ENCODE measurements around the gene FAM162A.

DNA sequence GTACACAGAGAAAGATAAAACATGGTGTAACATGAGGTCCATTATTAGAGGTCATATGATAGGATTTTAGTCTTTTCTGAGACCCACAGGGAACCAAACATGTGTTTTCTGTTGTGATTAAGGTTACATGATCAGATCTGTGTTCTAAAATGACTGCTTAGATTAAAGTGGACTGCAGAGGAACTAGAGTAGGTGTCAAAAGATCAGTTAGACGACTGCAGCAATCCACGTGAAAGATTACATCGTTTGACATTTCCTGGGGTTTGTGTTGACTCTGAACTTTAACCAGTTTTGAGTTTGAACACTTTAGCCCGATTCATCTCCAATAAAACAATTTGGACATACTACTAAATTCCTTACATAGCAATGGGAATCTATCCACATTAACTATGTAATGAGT is 6.0 kb upstream of the FAM162A start:
- TF ChIP-seq SP1 (IDR thresholded peaks at IDR 0.05) (no peak), TAF1 (conservative IDR thresholded peaks at IDR 0.05) (no peak), EGR1 (IDR thresholded peaks at IDR 0.05; ENCODE audit: low read depth in 2 of 2) (no peak), REST (IDR thresholded peaks at IDR 0.05) (no peak)
- TF ChIP-seq, protein P1, sequence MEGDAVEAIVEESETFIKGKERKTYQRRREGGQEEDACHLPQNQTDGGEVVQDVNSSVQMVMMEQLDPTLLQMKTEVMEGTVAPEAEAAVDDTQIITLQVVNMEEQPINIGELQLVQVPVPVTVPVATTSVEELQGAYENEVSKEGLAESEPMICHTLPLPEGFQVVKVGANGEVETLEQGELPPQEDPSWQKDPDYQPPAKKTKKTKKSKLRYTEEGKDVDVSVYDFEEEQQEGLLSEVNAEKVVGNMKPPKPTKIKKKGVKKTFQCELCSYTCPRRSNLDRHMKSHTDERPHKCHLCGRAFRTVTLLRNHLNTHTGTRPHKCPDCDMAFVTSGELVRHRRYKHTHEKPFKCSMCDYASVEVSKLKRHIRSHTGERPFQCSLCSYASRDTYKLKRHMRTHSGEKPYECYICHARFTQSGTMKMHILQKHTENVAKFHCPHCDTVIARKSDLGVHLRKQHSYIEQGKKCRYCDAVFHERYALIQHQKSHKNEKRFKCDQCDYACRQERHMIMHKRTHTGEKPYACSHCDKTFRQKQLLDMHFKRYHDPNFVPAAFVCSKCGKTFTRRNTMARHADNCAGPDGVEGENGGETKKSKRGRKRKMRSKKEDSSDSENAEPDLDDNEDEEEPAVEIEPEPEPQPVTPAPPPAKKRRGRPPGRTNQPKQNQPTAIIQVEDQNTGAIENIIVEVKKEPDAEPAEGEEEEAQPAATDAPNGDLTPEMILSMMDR (IDR thresholded peaks at IDR 0.05; ENCODE audit: low read depth, low read length, missing input control): no peak
- TF ChIP-seq, protein P2, sequence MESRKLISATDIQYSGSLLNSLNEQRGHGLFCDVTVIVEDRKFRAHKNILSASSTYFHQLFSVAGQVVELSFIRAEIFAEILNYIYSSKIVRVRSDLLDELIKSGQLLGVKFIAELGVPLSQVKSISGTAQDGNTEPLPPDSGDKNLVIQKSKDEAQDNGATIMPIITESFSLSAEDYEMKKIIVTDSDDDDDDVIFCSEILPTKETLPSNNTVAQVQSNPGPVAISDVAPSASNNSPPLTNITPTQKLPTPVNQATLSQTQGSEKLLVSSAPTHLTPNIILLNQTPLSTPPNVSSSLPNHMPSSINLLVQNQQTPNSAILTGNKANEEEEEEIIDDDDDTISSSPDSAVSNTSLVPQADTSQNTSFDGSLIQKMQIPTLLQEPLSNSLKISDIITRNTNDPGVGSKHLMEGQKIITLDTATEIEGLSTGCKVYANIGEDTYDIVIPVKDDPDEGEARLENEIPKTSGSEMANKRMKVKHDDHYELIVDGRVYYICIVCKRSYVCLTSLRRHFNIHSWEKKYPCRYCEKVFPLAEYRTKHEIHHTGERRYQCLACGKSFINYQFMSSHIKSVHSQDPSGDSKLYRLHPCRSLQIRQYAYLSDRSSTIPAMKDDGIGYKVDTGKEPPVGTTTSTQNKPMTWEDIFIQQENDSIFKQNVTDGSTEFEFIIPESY (IDR thresholded peaks at IDR 0.05): no peak

Data from liver (tissue), 3 donors.